ENCODE data around the gene NAV2.

The NAV2 gene

DNA sequence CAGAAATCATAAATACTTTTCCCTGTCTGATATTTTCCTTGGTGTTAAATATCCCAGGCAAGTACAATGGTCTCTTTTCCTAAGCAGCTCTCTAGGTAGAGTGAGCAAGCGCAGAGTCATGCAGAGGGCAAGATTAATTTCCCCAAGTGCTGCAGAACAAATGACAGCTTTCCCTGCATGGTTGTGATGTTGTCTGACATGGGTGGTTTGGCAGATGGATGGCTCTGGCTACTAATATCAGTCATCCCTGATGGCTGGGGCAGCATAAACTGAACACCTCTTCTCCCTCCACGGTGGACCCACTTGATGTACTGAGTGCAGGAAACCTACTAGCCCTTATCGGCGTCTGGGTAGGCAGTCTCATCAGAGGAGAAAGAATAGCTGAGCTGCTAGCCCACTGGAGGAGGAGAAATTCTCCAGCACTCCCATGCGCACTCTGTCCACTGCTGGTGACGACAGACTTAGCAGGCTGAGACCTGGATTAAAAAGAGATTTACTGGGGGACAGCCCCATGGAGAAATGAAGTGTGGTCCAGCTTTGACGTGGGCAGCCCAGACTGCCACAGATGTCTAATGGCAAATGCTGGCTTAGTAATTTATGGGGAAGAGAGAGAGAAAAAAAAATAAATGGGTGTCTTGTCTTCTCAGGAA is 244.8 kb downstream of the NAV2 start:
- H3K9me3 ChIP-seq (replicated peaks; ENCODE audit: insufficient read depth, low read length) = no peaks in the 10 kb centered on the region
- no peak overlapping the region for H3K27ac ChIP-seq (ENCODE audit: low read length)
- no peaks in the 10 kb centered on the region for H3K4me1 ChIP-seq (ENCODE audit: low read length)
- no peak for TF ChIP-seq EZH2phosphoT487 (IDR thresholded peaks at IDR 0.05; ENCODE audit: low read length)
- TF ChIP-seq EZH2 (optimal IDR thresholded peaks at IDR 0.05; ENCODE audit: low read depth, low read length) = no peak
- TF ChIP-seq CTCF (IDR thresholded peaks at IDR 0.05; ENCODE audit: low read length) = no peak
- H4K20me1 ChIP-seq (ENCODE audit: insufficient read depth, low read length) = no peaks in the 10 kb centered on the region
- no peak overlapping the region for H3K4me2 ChIP-seq (ENCODE audit: low read depth, low read length)
- no peak overlapping the region for H3K9ac ChIP-seq (ENCODE audit: low read length)
- no peaks in the 10 kb centered on the region for H3K27me3 ChIP-seq (replicated peaks; ENCODE audit: insufficient read depth, low read length)
- no peak overlapping the region for H3K4me3 ChIP-seq (ENCODE audit: low read length)
- H3F3A ChIP-seq (ENCODE audit: insufficient read depth, low read length) = no peaks in the 10 kb centered on the region
- no peak for DNase-seq
- H3K36me3 ChIP-seq (replicated peaks; ENCODE audit: insufficient read depth, low read length) = no peaks in the 10 kb centered on the region
- H3K79me2 ChIP-seq (ENCODE audit: low read length) = no peaks in the 10 kb centered on the region
- no peaks in the 10 kb centered on the region for H3K9me2 ChIP-seq (replicated peaks; ENCODE audit: insufficient read depth, low read length)
- no peak overlapping the region for H2AFZ ChIP-seq (ENCODE audit: low read length)

GRCh38 chr11:19958204-19958603 is 245.6 kb downstream of the NAV2 start:
- Histone ChIP-seq H3F3A (ENCODE audit: insufficient read depth, low read length) (no peaks in the 10 kb centered on the region), H3K9me3 (replicated peaks; ENCODE audit: insufficient read depth, low read length) (no peaks in the 10 kb centered on the region), H3K79me2 (ENCODE audit: low read length) (no peaks in the 10 kb centered on the region), H3K4me1 (ENCODE audit: low read length) (no peaks in the 10 kb centered on the region), H3K27ac (ENCODE audit: low read length) (no peak overlapping the region), H3K4me2 (ENCODE audit: low read depth, low read length) (no peak overlapping the region), H3K36me3 (replicated peaks; ENCODE audit: insufficient read depth, low read length) (no peaks in the 10 kb centered on the region), H3K4me3 (ENCODE audit: low read length) (no peak overlapping the region), H2AFZ (ENCODE audit: low read length) (no peak overlapping the region), H3K27me3 (replicated peaks; ENCODE audit: insufficient read depth, low read length) (no peaks in the 10 kb centered on the region), H3K9me2 (replicated peaks; ENCODE audit: insufficient read depth, low read length) (no peaks in the 10 kb centered on the region), H4K20me1 (ENCODE audit: insufficient read depth, low read length) (no peaks in the 10 kb centered on the region), H3K9ac (ENCODE audit: low read length) (no peak overlapping the region)
- TF ChIP-seq EZH2phosphoT487 (IDR thresholded peaks at IDR 0.05; ENCODE audit: low read length) (no peak), CTCF (IDR thresholded peaks at IDR 0.05; ENCODE audit: low read length) (no peak), EZH2 (optimal IDR thresholded peaks at IDR 0.05; ENCODE audit: low read depth, low read length) (no peak)
- DNase-seq = no peak

GRCh38 chr11:19959210-19959609 is 246.6 kb downstream of the NAV2 start:
- Histone ChIP-seq H3K4me3 (ENCODE audit: low read length) (no peak overlapping the region), H2AFZ (ENCODE audit: low read length) (no peak overlapping the region), H3F3A (ENCODE audit: insufficient read depth, low read length) (no peaks in the 10 kb centered on the region), H3K36me3 (replicated peaks; ENCODE audit: insufficient read depth, low read length) (no peaks in the 10 kb centered on the region), H4K20me1 (ENCODE audit: insufficient read depth, low read length) (no peaks in the 10 kb centered on the region), H3K79me2 (ENCODE audit: low read length) (no peaks in the 10 kb centered on the region), H3K9ac (ENCODE audit: low read length) (no peak overlapping the region), H3K4me2 (ENCODE audit: low read depth, low read length) (no peak overlapping the region), H3K27ac (ENCODE audit: low read length) (no peak overlapping the region), H3K9me2 (replicated peaks; ENCODE audit: insufficient read depth, low read length) (no peaks in the 10 kb centered on the region), H3K9me3 (replicated peaks; ENCODE audit: insufficient read depth, low read length) (no peaks in the 10 kb centered on the region), H3K27me3 (replicated peaks; ENCODE audit: insufficient read depth, low read length) (no peaks in the 10 kb centered on the region), H3K4me1 (ENCODE audit: low read length) (no peaks in the 10 kb centered on the region)
- TF ChIP-seq EZH2phosphoT487 (IDR thresholded peaks at IDR 0.05; ENCODE audit: low read length) (no peak), EZH2 (optimal IDR thresholded peaks at IDR 0.05; ENCODE audit: low read depth, low read length) (no peak), CTCF (IDR thresholded peaks at IDR 0.05; ENCODE audit: low read length) (no peak)
- DNase-seq = no peak
